VCaP (cell line): Measurements from ENCODE around the gene DNMT3A.

Experiments
- H3K27ac ChIP-seq: fragments of 450-650 bp; 2 replicates; pipeline ENCODE4 v1.5.1; 2017
- CTCF ChIP-seq: fragments of 450-650 bp; conservative IDR thresholded peaks from 2 replicates; pipeline ENCODE4 v1.5.1; 2017; ENCODE audit warnings: mild to moderate bottlenecking, moderate library complexity

The DNMT3A gene

GRCh38 chr2:25324251-25324650 lies 17.5 kb downstream of the DNMT3A start:
- no peak for TF ChIP-seq CTCF
- H3K27ac ChIP-seq: no peak overlapping the region

- H3K27ac ChIP-seq: no peak overlapping the region
- TF ChIP-seq CTCF: no peak
These were observed 18.0 kb downstream of the DNMT3A start for GRCh38 chr2:25323610-25324189.

GRCh38 chr2:25323042-25323514 lies 18.6 kb downstream of the DNMT3A start:
- TF ChIP-seq CTCF: no peak
- no peak overlapping the region for H3K27ac ChIP-seq

DNA sequence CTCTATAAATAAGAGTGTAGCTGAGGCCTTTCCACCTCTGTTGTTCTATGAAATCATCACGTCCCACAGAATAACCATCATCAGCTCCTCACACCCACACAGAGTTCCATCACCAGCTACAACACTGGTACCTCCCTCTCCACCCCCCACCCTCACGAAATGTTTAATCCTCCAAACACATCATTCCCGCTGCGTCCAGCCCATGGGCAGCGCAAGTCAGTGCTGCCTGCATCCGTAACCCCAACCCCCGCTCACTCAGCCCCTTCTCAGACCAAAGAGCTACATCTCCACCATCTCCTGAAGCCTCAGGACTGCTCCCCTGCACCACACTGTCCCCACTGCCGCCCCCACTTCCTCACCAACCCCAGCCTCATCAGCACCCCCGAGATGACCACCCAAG lies 19.4 kb downstream of the DNMT3A start:
- no peak overlapping the region for H3K27ac ChIP-seq
- TF ChIP-seq CTCF: no peak

DNA sequence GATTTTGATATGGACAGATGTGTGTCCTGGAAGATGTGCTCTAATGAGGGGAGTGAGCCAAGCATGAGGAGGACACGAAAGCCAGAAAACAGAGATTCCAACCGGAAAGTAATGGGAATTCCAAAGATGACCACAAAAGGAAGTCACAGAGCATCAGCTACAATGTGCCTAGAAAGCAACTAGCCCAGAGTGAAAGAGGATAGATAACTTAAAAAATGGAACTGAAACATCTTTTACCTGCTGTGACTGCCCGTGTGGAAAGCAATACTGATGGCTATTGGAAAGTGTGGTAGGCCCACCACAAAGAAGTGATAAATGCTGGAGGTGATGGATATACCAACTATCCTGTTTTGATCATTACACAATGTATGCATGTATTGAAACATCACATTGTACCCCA lies 21.6 kb downstream of the DNMT3A start:
- no peak for TF ChIP-seq CTCF
- H3K27ac ChIP-seq: no peak overlapping the region

DNA sequence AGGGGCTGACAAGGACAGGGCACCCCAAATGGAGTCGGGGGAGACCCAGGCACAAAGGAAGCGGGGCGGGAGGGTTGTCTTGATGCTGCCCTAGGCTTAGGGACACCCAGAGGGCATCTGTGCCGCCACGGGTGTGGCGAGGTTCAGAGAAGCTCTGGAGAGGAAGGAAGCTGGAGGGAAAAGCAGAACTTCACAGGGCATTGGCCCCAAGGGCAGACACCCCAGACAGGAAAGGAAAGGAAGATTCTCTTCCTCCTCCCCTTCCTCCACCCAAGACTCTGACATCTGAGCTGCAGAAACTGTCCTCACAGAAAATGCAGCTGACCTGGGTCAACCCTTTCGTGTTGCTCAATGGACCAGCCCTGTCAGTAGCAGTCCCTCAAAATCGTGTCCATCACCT lies 25.6 kb downstream of the DNMT3A start:
- H3K27ac ChIP-seq: no peak overlapping the region; the same call in 1 of the 2 replicates
- TF ChIP-seq CTCF: no peak

GRCh38 chr2:25315316-25315680 lies 26.4 kb downstream of the DNMT3A start:
- TF ChIP-seq CTCF: no peak
- peak overlapping the region; percentile 97; the same call in 1 of the 2 replicates for H3K27ac ChIP-seq
